Measurements from ENCODE around the gene RNPEPL1.

RNPEPL1 gene

GRCh38 chr2:240591784-240592183 is 23.5 kb downstream of the RNPEPL1 start:
- no peak for DNase-seq (ENCODE audit: low read depth)

GRCh38 chr2:240593026-240593702 is 24.9 kb downstream of the RNPEPL1 start:
- no peak for DNase-seq (ENCODE audit: low read depth)

- DNase-seq (ENCODE audit: low read depth): no peak
These were observed 25.6 kb downstream of the RNPEPL1 start for GRCh38 chr2:240593703-240594451.

GRCh38 chr2:240594511-240595380 is 26.5 kb downstream of the RNPEPL1 start:
- DNase-seq (ENCODE audit: low read depth): no peak

GRCh38 chr2:240595381-240596079 is 27.2 kb downstream of the RNPEPL1 start:
- DNase-seq (ENCODE audit: low read depth): no peak

- no peak for DNase-seq (ENCODE audit: low read depth)
These were observed 27.8 kb downstream of the RNPEPL1 start for GRCh38 chr2:240596080-240596460.

GRCh38 chr2:240596491-240596931 is 28.2 kb downstream of the RNPEPL1 start:
- no peak for DNase-seq (ENCODE audit: low read depth)

GRCh38 chr2:240597054-240597418 is 28.8 kb downstream of the RNPEPL1 start:
- no peak for DNase-seq (ENCODE audit: low read depth)

- DNase-seq (ENCODE audit: low read depth): no peak
These were observed 29.3 kb downstream of the RNPEPL1 start for GRCh38 chr2:240597419-240598181.

GRCh38 chr2:240598311-240598911 is 30.1 kb downstream of the RNPEPL1 start:
- no peak for DNase-seq (ENCODE audit: low read depth)

- no peak for DNase-seq (ENCODE audit: low read depth)
These were observed 30.9 kb downstream of the RNPEPL1 start for GRCh38 chr2:240599141-240599583.

GRCh38 chr2:240600451-240600961 is 32.2 kb downstream of the RNPEPL1 start:
- no peak for DNase-seq (ENCODE audit: low read depth)

- no peak for DNase-seq (ENCODE audit: low read depth)
These were observed 33.0 kb downstream of the RNPEPL1 start for GRCh38 chr2:240601061-240601830.

- DNase-seq (ENCODE audit: low read depth): no peak
These were observed 33.5 kb downstream of the RNPEPL1 start for GRCh38 chr2:240601831-240602160.

- DNase-seq (ENCODE audit: low read depth): no peak
These were observed 34.2 kb downstream of the RNPEPL1 start for GRCh38 chr2:240602266-240603050.

GRCh38 chr2:240603081-240603835 is 35.0 kb downstream of the RNPEPL1 start:
- no peak for DNase-seq (ENCODE audit: low read depth)

- no peak for DNase-seq (ENCODE audit: low read depth)
These were observed 35.6 kb downstream of the RNPEPL1 start for GRCh38 chr2:240603846-240604245.

- no peak for DNase-seq (ENCODE audit: low read depth)
These were observed 36.1 kb downstream of the RNPEPL1 start for GRCh38 chr2:240604291-240604938.

Measured in stimulated activated CD8-positive, alpha-beta memory T cell treated with anti-CD3 and anti-CD28 coated beads, Interleukin-12 subunit alpha, Interleukin-12 subunit beta, amount 100 ng/mL, for 4 hours (primary cell).